B cell (primary cell): ENCODE data around the gene CACNG6. TPM values are rescaled to one million over a fixed set of nuclear protein-coding genes. Genes with fewer than 3 reads are reported as not detected.

ENCODE experiments used
- ATAC-seq: fragments of 200-7000 bp; cut with Tn5 transposase; one replicate; pipeline ENCODE4 v1.10.0; 2021; ENCODE audit warnings: low read depth, mild to moderate bottlenecking, moderate number of reproducible peaks, moderate library complexity
- CTCF ChIA-PET: fragments of 350-600 bp; sonication (Branson Sonifier 250); formaldehyde crosslinking; loops from one replicate; lab custom pipeline; 2021; ENCODE audit warnings: antibody characterized with exemption, inconsistent platforms; lab: Charles Lee
- POLR2A ChIA-PET: fragments of 350-600 bp; sonication (Branson Sonifier 250); formaldehyde crosslinking; loops from one replicate; lab custom pipeline; 2021; ENCODE audit warnings: antibody characterized with exemption; lab: Charles Lee
- DNase-seq: peaks from one replicate; pipeline ENCODE4 v3.0.0; 2013
- H2AFZ ChIP-seq: 2 replicates; pipeline ENCODE4 v1.6.1; 2012; ENCODE audit warnings: mild to moderate bottlenecking, low read depth, low read length; ENCODE audit not compliant: insufficient read depth, poor library complexity, severe bottlenecking
- H3K27ac ChIP-seq, 2 donors: 1 replicate in 1 of 2; 2 replicates in 1 of 2; pipeline ENCODE4 v1.5.1; 2012 to 2013; ENCODE audit warnings: low read length in 2 of 2, mild to moderate bottlenecking in 2 of 2, moderate library complexity in 1 of 2
- H3K27me3 ChIP-seq, 4 experiments: fragments of 200-600 bp in 1 of 4; sonication (generic) in 1 of 4; replicated peaks in 1 of 4; 1 replicate in 2 of 4; 2 replicates in 2 of 4; pipeline versions ENCODE4 v1.6.1 to v1.7.0; 2013 to 2016; ENCODE audit warnings: low read length in 3 of 4, mild to moderate bottlenecking in 2 of 4, mixed read lengths in 1 of 4, moderate library complexity in 1 of 4; ENCODE audit not compliant: insufficient read depth in 4 of 4, control insufficient read depth in 3 of 4; ENCODE audit errors: control extremely low read depth in 1 of 4
- H3K36me3 ChIP-seq, 2 experiments: replicated peaks in 1 of 2; 1 replicate in 1 of 2; 2 replicates in 1 of 2; pipeline versions ENCODE4 v1.6.1 to v1.7.1; 2013; ENCODE audit warnings: low read length in 1 of 2; ENCODE audit not compliant: insufficient read depth in 2 of 2, control insufficient read depth in 1 of 2; ENCODE audit errors: control extremely low read depth in 1 of 2, extremely low read depth in 1 of 2
- H3K4me1 ChIP-seq, 2 donors: fragments of 200-600 bp in 1 of 2; sonication (generic) in 1 of 2; 1 replicate in 1 of 2; 2 replicates in 1 of 2; pipeline versions ENCODE4 v1.5.1 to v1.6.1; 2013 to 2017; ENCODE audit warnings: low read length in 2 of 2; ENCODE audit not compliant: control insufficient read depth in 2 of 2, insufficient read depth in 2 of 2
- H3K4me2 ChIP-seq: replicated peaks from 2 replicates; pipeline ENCODE3; 2012; ENCODE audit warnings: mild to moderate bottlenecking, low read depth, low read length; ENCODE audit not compliant: poor library complexity, severe bottlenecking
- H3K4me3 ChIP-seq, 5 experiments: fragments of 200-600 bp in 1 of 5; sonication (generic) in 1 of 5; 1 replicate in 3 of 5; 2 replicates in 2 of 5; pipeline versions ENCODE4 v1.5.1 to v1.7.0; 2011 to 2016; ENCODE audit warnings: low read length in 4 of 5, mild to moderate bottlenecking in 4 of 5, low read depth in 2 of 5, control low read depth in 1 of 5, moderate library complexity in 1 of 5; ENCODE audit not compliant: insufficient read depth in 1 of 5; ENCODE audit errors: control extremely low read depth in 1 of 5, extremely low read depth in 1 of 5
- H3K79me2 ChIP-seq: fragments of 200-600 bp; sonication (generic); one replicate; pipeline ENCODE4 v1.6.0; 2016; ENCODE audit warnings: low read length; ENCODE audit not compliant: control insufficient read depth, insufficient read depth
- H3K9ac ChIP-seq: fragments of 200-600 bp; sonication (generic); 2 replicates; pipeline ENCODE4 v1.6.1; 2017; ENCODE audit warnings: mild to moderate bottlenecking, low read length, moderate library complexity
- H3K9me3 ChIP-seq, 3 donors: one replicate each; pipeline versions ENCODE4 v1.6.1 to v1.7.1; 2013; ENCODE audit warnings: low read length in 2 of 3; ENCODE audit not compliant: control insufficient read depth in 2 of 3, insufficient read depth in 1 of 3; ENCODE audit errors: control extremely low read depth in 1 of 3
- H4K20me1 ChIP-seq: 2 replicates; pipeline ENCODE4 v1.6.0; 2012; ENCODE audit warnings: mild to moderate bottlenecking, low read length; ENCODE audit not compliant: insufficient read depth, control insufficient read depth, poor library complexity, severe bottlenecking
- H3K27ac Mint-ChIP-seq: one replicate; pipeline ENCODE4 v1.8.0; 2021; ENCODE audit warnings: mixed read lengths
- H3K27me3 Mint-ChIP-seq: one replicate; pipeline ENCODE4 v1.8.0; 2021; ENCODE audit warnings: mixed read lengths
- H3K4me1 Mint-ChIP-seq: one replicate; pipeline ENCODE4 v1.8.0; 2021; ENCODE audit warnings: mixed read lengths
- H3K4me3 Mint-ChIP-seq: one replicate; pipeline ENCODE4 v1.8.0; 2021; ENCODE audit warnings: mixed read lengths
- H3K9me3 Mint-ChIP-seq: one replicate; pipeline ENCODE4 v1.8.0; 2022; ENCODE audit warnings: mixed read lengths; ENCODE audit not compliant: insufficient read depth
- EZH2 ChIP-seq: IDR thresholded peaks from 2 replicates; pipeline ENCODE4 v1.6.1; 2012; ENCODE audit warnings: borderline replicate concordance, low read depth, mild to moderate bottlenecking, moderate library complexity, low read length; ENCODE audit not compliant: insufficient read depth, poor library complexity, severe bottlenecking
- WGBS: methylation state at CpG from one replicate; pipeline ENCODE4 v1.1.5; 2013; ENCODE audit warnings: missing lambda C conversion rate; ENCODE audit not compliant: insufficient coverage; 5-methylcytosine and 5-hydroxymethylcytosine counted together
- intact Hi-C: fragments of 100-400 bp; cut with micrococcal nuclease; formaldehyde crosslinking; loops from one replicate; pipeline ENCODE4 v1.10.0; 2022
- polyA plus RNA-seq: library from polyadenylated mRNA; depleted of rRNA; stranded (reverse); fragments of >200 nt; gene quantifications from 2 replicates; pipeline ENCODE4 v1.2.3, GENCODE V29; 2012
- total RNA-seq, 2 donors: library from RNA; stranded (reverse); fragments of 120-200 nt in 1 of 2; gene quantifications; 1 replicate in 1 of 2; 2 replicates in 1 of 2; pipeline versions ENCODE4 v1.2.3 to v1.2.4, GENCODE V29; 2013 to 2022
- TF ChIP-seq, protein P1 (sequence below): fragments of 200-600 bp; IDR thresholded peaks from one replicate; pipeline ENCODE4 v1.8.0; 2022; ENCODE audit warnings: antibody characterized with exemption, mild to moderate bottlenecking

CACNG6 gene
- total and polyA plus RNA-seq, 2 donors (not counting 1 experiment from before 2014, with no cell fraction given): not detected

DNA sequence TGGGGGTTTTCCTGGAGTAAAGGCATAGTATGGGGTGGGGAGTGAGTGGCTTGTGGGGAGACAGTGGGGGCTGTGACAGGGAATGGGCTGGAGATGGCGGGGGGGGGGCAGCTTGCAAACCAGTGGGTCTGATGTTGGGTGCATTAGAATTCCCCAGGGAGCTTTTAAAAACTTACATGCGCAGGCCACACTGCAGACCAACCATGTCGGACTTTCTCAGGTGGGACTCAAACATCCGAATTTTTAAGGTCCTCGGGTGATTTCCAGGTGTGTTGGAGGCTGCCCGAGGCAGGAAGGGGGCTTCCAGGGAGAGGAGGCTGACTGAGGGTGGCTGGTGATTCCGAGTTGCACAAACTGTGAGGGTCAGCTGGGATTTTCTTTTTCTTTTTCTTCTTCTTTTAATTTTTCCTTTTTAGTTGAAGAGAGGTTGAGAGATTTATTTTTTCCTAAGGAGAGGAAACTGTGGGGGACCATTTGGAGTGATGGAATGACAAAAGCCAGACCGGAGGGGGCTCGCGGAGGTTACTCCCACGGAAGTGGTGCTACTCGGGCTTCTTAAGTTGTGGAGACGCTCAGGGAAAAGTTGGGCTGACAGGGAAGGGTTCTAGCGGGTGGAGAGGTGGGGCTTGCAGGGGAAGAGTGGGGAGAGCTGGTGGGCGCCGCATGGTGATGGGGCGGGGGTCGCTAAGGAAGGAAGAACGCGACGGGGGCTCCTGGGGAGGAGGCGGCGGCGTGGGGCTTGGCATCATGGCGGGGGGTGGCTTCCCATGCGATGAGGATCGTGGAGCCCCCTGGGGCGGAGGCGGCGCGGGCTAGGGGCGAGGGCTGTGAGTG, 29.7 kb upstream of the CACNG6 start:
- H3K4me2 ChIP-seq: no peak overlapping the region
- 10% methylated on average over 28 of the region's 32 CpGs for WGBS
- peaks cover 65% of the 10 kb centered on the region for H3K27me3 Mint-ChIP-seq
- CTCF ChIA-PET: no interaction called here
- H3K79me2 ChIP-seq: no peaks in the 10 kb centered on the region
- H3K4me3 Mint-ChIP-seq: no peak overlapping the region
- H3K9me3 Mint-ChIP-seq: no peaks in the 10 kb centered on the region
- ATAC-seq (no peak), DNase-seq (no peak)
- no peaks in the 10 kb centered on the region for H3K36me3 ChIP-seq
- H3K4me3 ChIP-seq: no peak overlapping the region
- peaks cover 0 to 3% of the 10 kb centered on the region in 2 donors for H3K4me1 ChIP-seq
- H3K27me3 ChIP-seq: peaks cover 0 to 62% (median 23%) of the 10 kb centered on the region in 4 experiments
- no peak overlapping the region for H3K9ac ChIP-seq
- TF ChIP-seq, protein P1, sequence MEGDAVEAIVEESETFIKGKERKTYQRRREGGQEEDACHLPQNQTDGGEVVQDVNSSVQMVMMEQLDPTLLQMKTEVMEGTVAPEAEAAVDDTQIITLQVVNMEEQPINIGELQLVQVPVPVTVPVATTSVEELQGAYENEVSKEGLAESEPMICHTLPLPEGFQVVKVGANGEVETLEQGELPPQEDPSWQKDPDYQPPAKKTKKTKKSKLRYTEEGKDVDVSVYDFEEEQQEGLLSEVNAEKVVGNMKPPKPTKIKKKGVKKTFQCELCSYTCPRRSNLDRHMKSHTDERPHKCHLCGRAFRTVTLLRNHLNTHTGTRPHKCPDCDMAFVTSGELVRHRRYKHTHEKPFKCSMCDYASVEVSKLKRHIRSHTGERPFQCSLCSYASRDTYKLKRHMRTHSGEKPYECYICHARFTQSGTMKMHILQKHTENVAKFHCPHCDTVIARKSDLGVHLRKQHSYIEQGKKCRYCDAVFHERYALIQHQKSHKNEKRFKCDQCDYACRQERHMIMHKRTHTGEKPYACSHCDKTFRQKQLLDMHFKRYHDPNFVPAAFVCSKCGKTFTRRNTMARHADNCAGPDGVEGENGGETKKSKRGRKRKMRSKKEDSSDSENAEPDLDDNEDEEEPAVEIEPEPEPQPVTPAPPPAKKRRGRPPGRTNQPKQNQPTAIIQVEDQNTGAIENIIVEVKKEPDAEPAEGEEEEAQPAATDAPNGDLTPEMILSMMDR: no peak
- no peak for TF ChIP-seq EZH2
- H2AFZ ChIP-seq: no peak overlapping the region
- peaks cover 0 to 24% (median 0%) of the 10 kb centered on the region in 3 donors for H3K9me3 ChIP-seq
- intact Hi-C loops: no loop called here
- no peak overlapping the region for H3K27ac ChIP-seq
- H3K27ac Mint-ChIP-seq: no peak overlapping the region
- POLR2A ChIA-PET: no interaction called here
- H4K20me1 ChIP-seq: no peaks in the 10 kb centered on the region
- no peaks in the 10 kb centered on the region for H3K4me1 Mint-ChIP-seq

DNA sequence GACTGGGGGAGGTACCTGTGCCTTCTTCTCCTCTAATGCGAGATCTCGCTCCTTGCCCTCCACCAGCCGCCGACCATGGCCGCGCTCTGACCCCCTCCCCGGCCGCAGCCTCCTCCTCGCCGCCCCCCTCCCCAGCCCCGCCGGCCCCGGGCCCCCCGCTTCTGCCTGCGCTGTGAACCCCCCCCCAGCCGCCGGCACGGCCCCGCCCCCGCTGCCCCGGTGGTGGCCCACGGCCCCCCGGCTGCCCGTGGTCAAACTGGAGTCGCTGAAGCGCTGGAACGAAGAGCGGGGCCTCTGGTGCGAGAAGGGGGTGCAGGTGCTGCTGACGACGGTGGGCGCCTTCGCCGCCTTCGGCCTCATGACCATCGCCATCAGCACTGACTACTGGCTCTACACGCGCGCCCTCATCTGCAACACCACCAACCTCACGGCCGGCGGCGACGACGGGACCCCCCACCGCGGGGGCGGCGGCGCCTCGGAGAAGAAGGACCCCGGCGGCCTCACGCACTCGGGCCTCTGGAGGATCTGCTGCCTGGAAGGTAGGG, 28.5 kb upstream of the CACNG6 start, which contains the start of gene CACNG8:
Gene CACNG8, plus strand, starts transcription at position 51 of the 545 bp plus-strand sequence.
- no peak for TF ChIP-seq EZH2
- TF ChIP-seq, protein P1: no peak
- ChIA-PET CTCF (no interaction called here), POLR2A (no interaction called here)
- no peak within 1 kb of the TSS for H2AFZ ChIP-seq
- no peaks in the 10 kb centered on the region for H3K9me3 Mint-ChIP-seq
- H3K9ac ChIP-seq: no peak within 1 kb of the TSS
- H3K27me3 Mint-ChIP-seq: peaks cover 61% of the 10 kb centered on the region
- no peak for ATAC-seq
- peaks cover 0 to 3% of the 10 kb centered on the region in 2 donors for H3K4me1 ChIP-seq
- H3K27me3 ChIP-seq: peaks cover 0 to 60% (median 18%) of the 10 kb centered on the region in 4 experiments
- no peak within 1 kb of the TSS for H3K4me3 Mint-ChIP-seq
- H3K4me2 ChIP-seq: no peak within 1 kb of the TSS
- H3K27ac Mint-ChIP-seq: no peak within 1 kb of the TSS
- no peak within 1 kb of the TSS for H3K27ac ChIP-seq
- H3K79me2 ChIP-seq: no peaks in the 10 kb centered on the region
- intact Hi-C loops: no loop called here
- H3K9me3 ChIP-seq: peaks cover 0 to 23% (median 0%) of the 10 kb centered on the region in 3 donors
- H3K36me3 ChIP-seq: no peaks in the 10 kb centered on the region
- no peaks in the 10 kb centered on the region for H4K20me1 ChIP-seq
- 5% methylated on average over 41 of the region's 55 CpGs for WGBS
- no peak within 1 kb of the TSS for H3K4me3 ChIP-seq
- H3K4me1 Mint-ChIP-seq: no peaks in the 10 kb centered on the region
- no peak for DNase-seq
